HepG2 (cell line): ENCODE measurements around the gene SUSD6. TPM values are rescaled to one million over a fixed set of nuclear protein-coding genes. Genes with fewer than 3 reads are reported as not detected.

Experiments used
- ATAC-seq: fragments of 200-7000 bp; cut with Tn5 transposase; 3 replicates; pipeline ENCODE4 v1.9.1; 2020; ENCODE audit warnings: mild to moderate bottlenecking, moderate library complexity
- BruUV-seq: library from RNA; stranded (reverse); fragments of 400-500 nt; replicated peaks from 2 replicates; lab custom pipeline; 2021; lab: Mats Ljungman, UMichigan
- CTCF ChIA-PET: fragments of 300-600 bp; formaldehyde crosslinking; extraction: SDS; loops from one replicate; lab custom pipeline; 2021; ENCODE audit warnings: low total read pairs, inconsistent platforms, low intra/inter-chr PET ratio; lab: Yijun Ruan, JAX
- POLR2A ChIA-PET: fragments of 350-600 bp; sonication (Branson Sonifier 250); formaldehyde crosslinking; loops from one replicate; lab custom pipeline; 2020; ENCODE audit warnings: antibody characterized with exemption, inconsistent platforms; lab: Yijun Ruan, JAX
- DNase-seq: peaks from one replicate; pipeline ENCODE4 v3.0.0-alpha.2; 2015; ENCODE audit warnings: low spot score
- FAIRE-seq: peaks from 3 replicates; lab custom pipeline; 2011; peaks lifted over from hg19 to GRCh38; lab: Jason Lieb, UNC
- H2AFZ ChIP-seq: one replicate; pipeline ENCODE4 v1.6.1; 2011; ENCODE audit warnings: low read length, inconsistent platforms
- H3K27ac ChIP-seq: fragments of 300-600 bp; 3 replicates; pipeline ENCODE4 v1.8.0; 2011; ENCODE audit warnings: mixed run types, mild to moderate bottlenecking, mixed read lengths, low read length, inconsistent platforms; ENCODE audit not compliant: insufficient read depth; ENCODE audit errors: extremely low read length
- H3K27me3 ChIP-seq, 2 experiments: fragments of 200-600 bp in 1 of 2; 2 replicates in 1 of 2; 3 replicates in 1 of 2; pipeline versions ENCODE4 v1.6.0 to v1.8.0; 2011; ENCODE audit warnings: low read length in 2 of 2, mild to moderate bottlenecking in 2 of 2, moderate library complexity in 2 of 2, inconsistent platforms in 1 of 2; ENCODE audit not compliant: insufficient read depth in 2 of 2, control insufficient read depth in 1 of 2
- H3K36me3 ChIP-seq, 2 experiments: fragments of 200-600 bp in 1 of 2; replicated peaks in 1 of 2; 2 replicates in 1 of 2; 3 replicates in 1 of 2; pipeline versions ENCODE4 v1.5.1 to v1.8.0; 2011; ENCODE audit warnings: low read length in 2 of 2, inconsistent platforms in 1 of 2; ENCODE audit not compliant: insufficient read depth in 2 of 2, control insufficient read depth in 1 of 2
- H3K4me1 ChIP-seq: 2 replicates; pipeline ENCODE4 v1.5.1; 2012; ENCODE audit warnings: low read length, inconsistent platforms; ENCODE audit not compliant: insufficient read depth
- H3K4me2 ChIP-seq: 2 replicates; pipeline ENCODE4 v1.6.0; 2011; ENCODE audit warnings: low read depth, low read length, inconsistent platforms
- H3K4me3 ChIP-seq, 3 experiments: fragments of 200-600 bp in 1 of 3; sonication (generic), shearing (Covaris generic) in 1 of 3; replicated peaks in 1 of 3; 2 replicates each; pipeline ENCODE4 v1.5.1; 2011 to 2016; ENCODE audit warnings: low read length in 3 of 3, inconsistent platforms in 2 of 3, low read depth in 2 of 3, mild to moderate bottlenecking in 2 of 3, control low read depth in 1 of 3, mixed read lengths in 1 of 3; ENCODE audit not compliant: insufficient read depth in 1 of 3
- H3K79me2 ChIP-seq: one replicate; pipeline ENCODE4 v1.6.1; 2011; ENCODE audit warnings: low read length, inconsistent platforms; ENCODE audit not compliant: insufficient read depth
- H3K9ac ChIP-seq: 2 replicates; pipeline ENCODE4 v1.6.0; 2011; ENCODE audit warnings: mild to moderate bottlenecking, low read depth, low read length, inconsistent platforms; ENCODE audit not compliant: insufficient read depth
- H3K9me3 ChIP-seq: 2 replicates; pipeline ENCODE4 v1.5.1; 2012; ENCODE audit warnings: mild to moderate bottlenecking, low read length
- H4K20me1 ChIP-seq: 2 replicates; pipeline ENCODE4 v1.6.0; 2011; ENCODE audit warnings: inconsistent platforms, mild to moderate bottlenecking, low read length, moderate library complexity; ENCODE audit not compliant: insufficient read depth
- GATAD1 ChIP-seq: IDR thresholded peaks from 2 replicates; pipeline ENCODE4 v1.6.1; 2016; ENCODE audit warnings: missing genetic modification reagents, missing compliant biosample characterization
- HHEX ChIP-seq: IDR thresholded peaks from 2 replicates; pipeline ENCODE4 v1.6.1; 2016; ENCODE audit warnings: control low read depth
- KLF9 ChIP-seq: IDR thresholded peaks from 2 replicates; pipeline ENCODE4 v1.6.1; 2016; ENCODE audit warnings: low read depth
- MBD4 ChIP-seq: IDR thresholded peaks from 2 replicates; pipeline ENCODE4 v1.6.1; 2012; ENCODE audit warnings: low read length, inconsistent platforms, borderline replicate concordance
- NFE2L1 ChIP-seq: sonication (generic); formaldehyde crosslinking; IDR thresholded peaks from 2 replicates; pipeline ENCODE4 v1.4.0; 2020; ENCODE audit warnings: missing genetic modification reagents, mild to moderate bottlenecking, borderline replicate concordance
- NR3C1 ChIP-seq: sonication (generic); formaldehyde crosslinking; IDR thresholded peaks from 2 replicates; pipeline ENCODE4 v1.4.0; 2020; ENCODE audit warnings: missing genetic modification reagents
- PCBP1 ChIP-seq: fragments of 200-400 bp; formaldehyde crosslinking; IDR thresholded peaks from 2 replicates; pipeline ENCODE4 v1.6.1; 2017; ENCODE audit warnings: mild to moderate bottlenecking, low read depth, low read length, borderline replicate concordance
- RBM39 ChIP-seq: fragments of 200-400 bp; formaldehyde crosslinking; IDR thresholded peaks from one replicate; pipeline ENCODE4 v1.6.1; 2018; ENCODE audit warnings: antibody characterized with exemption, mild to moderate bottlenecking, low read depth, low read length; ENCODE audit not compliant: poor library complexity, severe bottlenecking
- RFXAP ChIP-seq: sonication (generic); formaldehyde crosslinking; IDR thresholded peaks from 2 replicates; pipeline ENCODE4 v1.4.0; 2020; ENCODE audit warnings: missing genetic modification reagents, borderline replicate concordance
- SIN3A ChIP-seq: IDR thresholded peaks from 2 replicates; pipeline ENCODE4 v1.6.1; 2011; ENCODE audit warnings: low read depth, mild to moderate bottlenecking, control low read depth, low read length, borderline replicate concordance
- SRF ChIP-seq: IDR thresholded peaks from 2 replicates; pipeline ENCODE4 v1.6.1; 2011; ENCODE audit warnings: mild to moderate bottlenecking, low read depth, low read length, moderate library complexity
- TBP ChIP-seq: sonication (generic); formaldehyde crosslinking; IDR thresholded peaks from 2 replicates; pipeline ENCODE4 v1.5.0; 2020; ENCODE audit warnings: missing genetic modification reagents
- ZFP41 ChIP-seq: sonication (generic); formaldehyde crosslinking; IDR thresholded peaks from 2 replicates; pipeline ENCODE4 v1.4.0; 2020; ENCODE audit warnings: mild to moderate bottlenecking, missing genetic modification reagents, borderline replicate concordance
- ZNF451 ChIP-seq: sonication (generic); formaldehyde crosslinking; IDR thresholded peaks from 2 replicates; pipeline ENCODE4 v1.5.0; 2020; ENCODE audit warnings: mild to moderate bottlenecking, missing genetic modification reagents
- ZNF724P ChIP-seq: sonication (generic); formaldehyde crosslinking; IDR thresholded peaks from 2 replicates; pipeline ENCODE4 v1.8.0; 2022; ENCODE audit warnings: missing genetic modification reagents, borderline replicate concordance
- ZNF788 ChIP-seq: sonication (generic); formaldehyde crosslinking; IDR thresholded peaks from 2 replicates; pipeline ENCODE4 v1.5.0; 2020; ENCODE audit warnings: mild to moderate bottlenecking, missing genetic modification reagents, borderline replicate concordance
- ZSCAN9 ChIP-seq: IDR thresholded peaks from 2 replicates; pipeline ENCODE4 v1.6.1; 2016; ENCODE audit warnings: borderline replicate concordance
- WGBS: methylation state at CpG from one replicate; pipeline ENCODE4 v1.1.6; 2017; ENCODE audit warnings: low lambda C conversion rate; 5-methylcytosine and 5-hydroxymethylcytosine counted together
- in situ Hi-C: cut with HindIII; loops from 2 replicates; pipeline ENCODE4 v1.10.0; 2017; ENCODE audit warnings: low pct_unique_long_range_greater_than_20kb; ENCODE audit not compliant: extremely low pct_ligation_motif_present
- intact Hi-C: fragments of 100-400 bp; cut with micrococcal nuclease; formaldehyde crosslinking; loops from one replicate; pipeline ENCODE4 v1.10.0; 2022; ENCODE audit not compliant: unreplicated experiment
- polyA plus RNA-seq, 8 experiments: library from polyadenylated mRNA; depleted of rRNA in 3 of 8; stranded (reverse) in 7 of 8; unstranded in 1 of 8; fragments of >200 nt; fragmentation: Illumina TruSeq in 4 of 8; extraction: Trizol in 4 of 8; gene quantifications; 2 replicates each; pipeline versions ENCODE4 v1.2.1 to v1.2.3, GENCODE V29; 2011 to 2016; ENCODE audit warnings: low read depth in 4 of 8, missing spikeins in 1 of 8, mixed read lengths in 1 of 8; ENCODE audit not compliant: insufficient read depth in 1 of 8
- total RNA-seq, 5 experiments: library from RNA; depleted of rRNA; stranded (reverse); fragments of >200 nt; fragmentation: Illumina TruSeq; extraction: Trizol; gene quantifications; 2 replicates each; pipeline ENCODE4 v1.2.3, GENCODE V29; 2016; ENCODE audit warnings: low read depth in 1 of 5
- TF ChIP-seq, protein P1 (sequence below): sonication (generic); formaldehyde crosslinking; IDR thresholded peaks from 2 replicates; pipeline ENCODE4 v1.4.0; 2020; ENCODE audit warnings: mild to moderate bottlenecking, low read depth, missing genetic modification reagents
- TF ChIP-seq, protein P2 (sequence below): sonication (generic); formaldehyde crosslinking; IDR thresholded peaks from 2 replicates; pipeline ENCODE4 v1.5.0; 2020; ENCODE audit warnings: mild to moderate bottlenecking, missing genetic modification reagents

SUSD6 gene
- total and polyA plus RNA-seq, 2 of the 13 experiments (the other 11 are each of a cell fraction or from before 2014, with no cell fraction given): 7.2 to 7.4 TPM

DNA sequence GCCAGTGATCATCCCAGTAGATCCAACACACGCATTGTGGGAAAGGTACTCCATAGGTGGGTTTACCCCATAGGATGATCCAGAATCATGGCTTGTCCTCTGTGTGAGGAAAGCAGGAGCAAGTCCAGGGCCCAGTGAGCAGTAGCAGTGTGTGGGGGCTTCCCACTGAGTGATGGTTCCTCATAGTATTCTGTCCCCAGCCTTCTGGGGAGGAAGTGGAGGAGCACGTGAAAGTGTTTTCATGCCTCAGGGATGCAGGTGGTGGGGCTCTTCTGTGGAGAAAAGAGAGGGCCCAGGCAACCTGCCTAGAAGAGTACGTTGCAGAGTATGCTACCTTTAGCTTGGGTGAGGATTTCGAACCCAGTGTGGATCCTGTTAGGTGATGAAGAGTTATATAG lies 56.5 kb downstream of the SUSD6 start:
- 70% methylated on average over 4 of the region's 4 CpGs for WGBS
- H3K27ac ChIP-seq: no peak overlapping the region
- no peak overlapping the region for H3K4me2 ChIP-seq
- H3K4me1 ChIP-seq: peaks cover 49% of the 10 kb centered on the region
- H3K9me3 ChIP-seq: no peaks in the 10 kb centered on the region
- no peak for DNase-seq
- H3K27me3 ChIP-seq: no peaks in the 10 kb centered on the region
- no peak for ATAC-seq
- no peaks in the 10 kb centered on the region for H4K20me1 ChIP-seq
- BruUV-seq: no TSS peak
- FAIRE-seq: no peak
- H3K79me2 ChIP-seq: peaks cover 5% of the 10 kb centered on the region
- no peaks in the 10 kb centered on the region for H3K36me3 ChIP-seq
- intact Hi-C loops: no loop called here
- in situ Hi-C loops: no loop called here
- H3K9ac ChIP-seq: no peak overlapping the region
- no peak overlapping the region for H2AFZ ChIP-seq
- TF ChIP-seq ZSCAN9 (CRISPR knock-in tag) (no peak), KLF9 (CRISPR knock-in tag) (no peak), NFE2L1 (CRISPR knock-in tag) (no peak), TBP (CRISPR knock-in tag) (no peak), RFXAP (CRISPR knock-in tag) (no peak), HHEX (CRISPR knock-in tag) (no peak), ZNF724P (no peak), SRF (no peak), PCBP1 (no peak), ZNF788 (CRISPR knock-in tag) (no peak), ZNF451 (no peak), ZFP41 (CRISPR knock-in tag) (no peak), SIN3A (no peak), RBM39 (no peak), MBD4 (no peak), GATAD1 (CRISPR knock-in tag) (no peak), NR3C1 (CRISPR knock-in tag) (no peak)
- TF ChIP-seq, protein P1, sequence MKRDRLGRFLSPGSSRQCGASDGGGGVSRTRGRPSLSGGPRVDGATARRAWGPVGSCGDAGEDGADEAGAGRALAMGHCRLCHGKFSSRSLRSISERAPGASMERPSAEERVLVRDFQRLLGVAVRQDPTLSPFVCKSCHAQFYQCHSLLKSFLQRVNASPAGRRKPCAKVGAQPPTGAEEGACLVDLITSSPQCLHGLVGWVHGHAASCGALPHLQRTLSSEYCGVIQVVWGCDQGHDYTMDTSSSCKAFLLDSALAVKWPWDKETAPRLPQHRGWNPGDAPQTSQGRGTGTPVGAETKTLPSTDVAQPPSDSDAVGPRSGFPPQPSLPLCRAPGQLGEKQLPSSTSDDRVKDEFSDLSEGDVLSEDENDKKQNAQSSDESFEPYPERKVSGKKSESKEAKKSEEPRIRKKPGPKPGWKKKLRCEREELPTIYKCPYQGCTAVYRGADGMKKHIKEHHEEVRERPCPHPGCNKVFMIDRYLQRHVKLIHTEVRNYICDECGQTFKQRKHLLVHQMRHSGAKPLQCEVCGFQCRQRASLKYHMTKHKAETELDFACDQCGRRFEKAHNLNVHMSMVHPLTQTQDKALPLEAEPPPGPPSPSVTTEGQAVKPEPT: no peak
- TF ChIP-seq, protein P2, sequence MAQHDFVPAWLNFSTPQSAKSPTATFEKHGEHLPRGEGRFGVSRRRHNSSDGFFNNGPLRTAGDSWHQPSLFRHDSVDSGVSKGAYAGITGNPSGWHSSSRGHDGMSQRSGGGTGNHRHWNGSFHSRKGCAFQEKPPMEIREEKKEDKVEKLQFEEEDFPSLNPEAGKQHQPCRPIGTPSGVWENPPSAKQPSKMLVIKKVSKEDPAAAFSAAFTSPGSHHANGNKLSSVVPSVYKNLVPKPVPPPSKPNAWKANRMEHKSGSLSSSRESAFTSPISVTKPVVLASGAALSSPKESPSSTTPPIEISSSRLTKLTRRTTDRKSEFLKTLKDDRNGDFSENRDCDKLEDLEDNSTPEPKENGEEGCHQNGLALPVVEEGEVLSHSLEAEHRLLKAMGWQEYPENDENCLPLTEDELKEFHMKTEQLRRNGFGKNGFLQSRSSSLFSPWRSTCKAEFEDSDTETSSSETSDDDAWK (CRISPR knock-in tag): no peak
- POLR2A ChIA-PET: interaction anchor here (0.7 kb wide), 1 partner anchor 22 kb away, joined by 5 read pairs; no protein-coding TSS in a partner anchor
- CTCF ChIA-PET: no interaction called here
- H3K4me3 ChIP-seq: no peak overlapping the region
